K562 (cell line): ENCODE measurements around the gene MERTK. TPM values are rescaled to one million over a fixed set of nuclear protein-coding genes. Genes with fewer than 3 reads are reported as not detected.
A peak's percentile ranks its signal among the peaks of the same experiment; 100 is the strongest.

Experiments used
- BCLAF1 ChIP-seq, 2 experiments: fragments of 450-650 bp in 1 of 2; IDR thresholded peaks; 2 replicates each; pipeline ENCODE4 v1.6.1; 2011 to 2017; ENCODE audit warnings: low read depth in 2 of 2, antibody characterized with exemption in 1 of 2, borderline replicate concordance in 1 of 2, low read length in 1 of 2, mild to moderate bottlenecking in 1 of 2, mixed read lengths in 1 of 2; ENCODE audit not compliant: control insufficient read depth in 1 of 2
- ESRRB ChIP-seq: fragments of 250-450 bp; sonication (Bioruptor Pico); IDR thresholded peaks from 2 replicates; pipeline ENCODE4 v1.5.0; 2020; ENCODE audit warnings: mild to moderate bottlenecking, moderate library complexity, borderline replicate concordance
- HMGXB4 ChIP-seq: sonication (generic); formaldehyde crosslinking; IDR thresholded peaks from 2 replicates; pipeline ENCODE4 v1.8.1; 2023; ENCODE audit warnings: mild to moderate bottlenecking, missing genetic modification reagents
- IRF2 ChIP-seq: sonication (generic); formaldehyde crosslinking; IDR thresholded peaks from 2 replicates; pipeline ENCODE4 v1.8.1; 2022; ENCODE audit warnings: mild to moderate bottlenecking, missing genetic modification reagents
- KDM1A ChIP-seq, 2 experiments: fragments of 450-650 bp; IDR thresholded peaks; 2 replicates each; pipeline ENCODE4 v1.6.1; 2016; ENCODE audit warnings: mild to moderate bottlenecking in 2 of 2
- MAFF ChIP-seq: IDR thresholded peaks from 2 replicates; pipeline ENCODE4 v1.6.1; 2012; ENCODE audit warnings: low read length, improper control_type of control experiment
- MAFK ChIP-seq: IDR thresholded peaks from 2 replicates; pipeline ENCODE4 v1.6.1; 2011; ENCODE audit warnings: low read length, improper control_type of control experiment
- PHB2 ChIP-seq: fragments of 450-650 bp; IDR thresholded peaks from 2 replicates; pipeline ENCODE4 v1.6.1; 2017; ENCODE audit warnings: low read depth
- RFX7 ChIP-seq: fragments of 250-450 bp; sonication (Bioruptor Pico); IDR thresholded peaks from 2 replicates; pipeline ENCODE4 v1.5.1; 2021; ENCODE audit warnings: mild to moderate bottlenecking
- SMARCC2 ChIP-seq: fragments of 450-650 bp; IDR thresholded peaks from 2 replicates; pipeline ENCODE4 v1.6.1; 2017; ENCODE audit warnings: antibody characterized with exemption, moderate library complexity, mild to moderate bottlenecking, low read depth
- ZNF830 ChIP-seq: fragments of 250-450 bp; sonication (Bioruptor Pico); IDR thresholded peaks from 2 replicates; pipeline ENCODE4 v1.5.0; 2021; ENCODE audit warnings: mild to moderate bottlenecking
- polyA plus RNA-seq, 8 experiments: library from polyadenylated mRNA; depleted of rRNA in 4 of 8; stranded (reverse) in 5 of 8; unstranded in 3 of 8; fragments of >200 nt; fragmentation: Nextera tagmentation in 2 of 8; fragmentation: Illumina TruSeq in 1 of 8; extraction: Ambion mirVana in 2 of 8; extraction: Trizol in 1 of 8; gene quantifications; 2 replicates each; pipeline versions ENCODE4 v1.2.1 to v1.2.3, GENCODE V29; 2011 to 2014; ENCODE audit warnings: inconsistent platforms in 1 of 8, missing spikeins in 1 of 8
- total RNA-seq, 7 experiments: library from RNA; depleted of rRNA in 6 of 7; stranded (reverse); fragments of >200 nt in 6 of 7; fragmentation: Illumina TruSeq in 2 of 7; extraction: Trizol in 2 of 7; gene quantifications; 2 replicates each; pipeline versions ENCODE4 v1.2.1 to v1.2.3, GENCODE V29; 2011 to 2021; ENCODE audit warnings: low replicate concordance in 1 of 7
- TF ChIP-seq, protein P1 (sequence below): fragments of 250-450 bp; sonication (Bioruptor Pico); IDR thresholded peaks from 2 replicates; pipeline ENCODE4 v1.4.0; 2020; ENCODE audit warnings: mild to moderate bottlenecking
- TF ChIP-seq, protein P2 (sequence below): fragments of 250-450 bp; sonication (Bioruptor Pico); IDR thresholded peaks from 2 replicates; pipeline ENCODE4 v1.4.0; 2020; ENCODE audit warnings: mild to moderate bottlenecking, moderate library complexity
- TF ChIP-seq, protein P3 (sequence below): fragments of 450-650 bp; IDR thresholded peaks from 2 replicates; pipeline ENCODE4 v1.6.1; 2017; ENCODE audit warnings: antibody characterized with exemption, mild to moderate bottlenecking

MERTK gene
- total and polyA plus RNA-seq, 9 of the 15 experiments (the other 6 are each of a cell fraction or from before 2014, with no cell fraction given): 0.23 to 1.6 (median 0.74) TPM

DNA sequence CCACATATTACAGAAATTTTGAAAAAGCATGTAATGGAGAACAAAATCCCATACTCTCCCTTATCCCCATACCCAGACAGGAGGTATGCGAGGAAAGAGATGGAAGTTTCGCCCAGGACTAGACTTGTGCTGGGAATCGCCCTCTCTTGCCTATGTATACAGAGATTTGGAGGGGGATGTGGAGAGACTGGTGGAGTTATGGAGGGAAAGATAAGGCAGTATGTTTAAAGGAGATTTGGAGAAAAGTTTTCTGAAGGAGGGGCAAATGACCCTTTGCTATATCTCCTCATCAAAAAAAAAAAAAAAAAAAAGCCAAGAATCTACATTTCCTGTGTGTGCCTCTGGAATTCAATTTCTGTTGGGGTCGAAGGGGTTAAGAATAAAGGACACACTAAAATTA, 75.3 kb downstream of the MERTK start (continued):
- no peak for TF ChIP-seq IRF2
- TF ChIP-seq MAFK: no peak
- TF ChIP-seq, protein P1, sequence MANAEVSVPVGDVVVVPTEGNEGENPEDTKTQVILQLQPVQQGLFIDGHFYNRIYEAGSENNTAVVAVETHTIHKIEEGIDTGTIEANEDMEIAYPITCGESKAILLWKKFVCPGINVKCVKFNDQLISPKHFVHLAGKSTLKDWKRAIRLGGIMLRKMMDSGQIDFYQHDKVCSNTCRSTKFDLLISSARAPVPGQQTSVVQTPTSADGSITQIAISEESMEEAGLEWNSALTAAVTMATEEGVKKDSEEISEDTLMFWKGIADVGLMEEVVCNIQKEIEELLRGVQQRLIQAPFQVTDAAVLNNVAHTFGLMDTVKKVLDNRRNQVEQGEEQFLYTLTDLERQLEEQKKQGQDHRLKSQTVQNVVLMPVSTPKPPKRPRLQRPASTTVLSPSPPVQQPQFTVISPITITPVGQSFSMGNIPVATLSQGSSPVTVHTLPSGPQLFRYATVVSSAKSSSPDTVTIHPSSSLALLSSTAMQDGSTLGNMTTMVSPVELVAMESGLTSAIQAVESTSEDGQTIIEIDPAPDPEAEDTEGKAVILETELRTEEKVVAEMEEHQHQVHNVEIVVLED (CRISPR knock-in tag): no peak
- peak; percentile 47; the same call in 1 of the 2 replicates for TF ChIP-seq SMARCC2
- TF ChIP-seq MAFF: no peak
- no peak for TF ChIP-seq ESRRB (CRISPR knock-in tag)
- TF ChIP-seq, protein P2, sequence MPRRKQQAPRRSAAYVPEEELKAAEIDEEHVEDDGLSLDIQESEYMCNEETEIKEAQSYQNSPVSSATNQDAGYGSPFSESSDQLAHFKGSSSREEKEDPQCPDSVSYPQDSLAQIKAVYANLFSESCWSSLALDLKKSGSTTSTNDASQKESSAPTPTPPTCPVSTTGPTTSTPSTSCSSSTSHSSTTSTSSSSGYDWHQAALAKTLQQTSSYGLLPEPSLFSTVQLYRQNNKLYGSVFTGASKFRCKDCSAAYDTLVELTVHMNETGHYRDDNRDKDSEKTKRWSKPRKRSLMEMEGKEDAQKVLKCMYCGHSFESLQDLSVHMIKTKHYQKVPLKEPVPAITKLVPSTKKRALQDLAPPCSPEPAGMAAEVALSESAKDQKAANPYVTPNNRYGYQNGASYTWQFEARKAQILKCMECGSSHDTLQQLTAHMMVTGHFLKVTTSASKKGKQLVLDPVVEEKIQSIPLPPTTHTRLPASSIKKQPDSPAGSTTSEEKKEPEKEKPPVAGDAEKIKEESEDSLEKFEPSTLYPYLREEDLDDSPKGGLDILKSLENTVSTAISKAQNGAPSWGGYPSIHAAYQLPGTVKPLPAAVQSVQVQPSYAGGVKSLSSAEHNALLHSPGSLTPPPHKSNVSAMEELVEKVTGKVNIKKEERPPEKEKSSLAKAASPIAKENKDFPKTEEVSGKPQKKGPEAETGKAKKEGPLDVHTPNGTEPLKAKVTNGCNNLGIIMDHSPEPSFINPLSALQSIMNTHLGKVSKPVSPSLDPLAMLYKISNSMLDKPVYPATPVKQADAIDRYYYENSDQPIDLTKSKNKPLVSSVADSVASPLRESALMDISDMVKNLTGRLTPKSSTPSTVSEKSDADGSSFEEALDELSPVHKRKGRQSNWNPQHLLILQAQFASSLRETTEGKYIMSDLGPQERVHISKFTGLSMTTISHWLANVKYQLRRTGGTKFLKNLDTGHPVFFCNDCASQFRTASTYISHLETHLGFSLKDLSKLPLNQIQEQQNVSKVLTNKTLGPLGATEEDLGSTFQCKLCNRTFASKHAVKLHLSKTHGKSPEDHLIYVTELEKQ: no peak
- TF ChIP-seq KDM1A (IDR thresholded peaks at IDR 0.05): peak; percentile 52 to 59
- TF ChIP-seq, protein P3, sequence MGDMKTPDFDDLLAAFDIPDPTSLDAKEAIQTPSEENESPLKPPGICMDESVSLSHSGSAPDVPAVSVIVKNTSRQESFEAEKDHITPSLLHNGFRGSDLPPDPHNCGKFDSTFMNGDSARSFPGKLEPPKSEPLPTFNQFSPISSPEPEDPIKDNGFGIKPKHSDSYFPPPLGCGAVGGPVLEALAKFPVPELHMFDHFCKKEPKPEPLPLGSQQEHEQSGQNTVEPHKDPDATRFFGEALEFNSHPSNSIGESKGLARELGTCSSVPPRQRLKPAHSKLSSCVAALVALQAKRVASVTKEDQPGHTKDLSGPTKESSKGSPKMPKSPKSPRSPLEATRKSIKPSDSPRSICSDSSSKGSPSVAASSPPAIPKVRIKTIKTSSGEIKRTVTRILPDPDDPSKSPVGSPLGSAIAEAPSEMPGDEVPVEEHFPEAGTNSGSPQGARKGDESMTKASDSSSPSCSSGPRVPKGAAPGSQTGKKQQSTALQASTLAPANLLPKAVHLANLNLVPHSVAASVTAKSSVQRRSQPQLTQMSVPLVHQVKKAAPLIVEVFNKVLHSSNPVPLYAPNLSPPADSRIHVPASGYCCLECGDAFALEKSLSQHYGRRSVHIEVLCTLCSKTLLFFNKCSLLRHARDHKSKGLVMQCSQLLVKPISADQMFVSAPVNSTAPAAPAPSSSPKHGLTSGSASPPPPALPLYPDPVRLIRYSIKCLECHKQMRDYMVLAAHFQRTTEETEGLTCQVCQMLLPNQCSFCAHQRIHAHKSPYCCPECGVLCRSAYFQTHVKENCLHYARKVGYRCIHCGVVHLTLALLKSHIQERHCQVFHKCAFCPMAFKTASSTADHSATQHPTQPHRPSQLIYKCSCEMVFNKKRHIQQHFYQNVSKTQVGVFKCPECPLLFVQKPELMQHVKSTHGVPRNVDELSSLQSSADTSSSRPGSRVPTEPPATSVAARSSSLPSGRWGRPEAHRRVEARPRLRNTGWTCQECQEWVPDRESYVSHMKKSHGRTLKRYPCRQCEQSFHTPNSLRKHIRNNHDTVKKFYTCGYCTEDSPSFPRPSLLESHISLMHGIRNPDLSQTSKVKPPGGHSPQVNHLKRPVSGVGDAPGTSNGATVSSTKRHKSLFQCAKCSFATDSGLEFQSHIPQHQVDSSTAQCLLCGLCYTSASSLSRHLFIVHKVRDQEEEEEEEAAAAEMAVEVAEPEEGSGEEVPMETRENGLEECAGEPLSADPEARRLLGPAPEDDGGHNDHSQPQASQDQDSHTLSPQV: no peak
- no peak for TF ChIP-seq RFX7 (CRISPR knock-in tag)
- no peak for TF ChIP-seq PHB2
- no peak for TF ChIP-seq HMGXB4 (CRISPR knock-in tag)
- no peak for TF ChIP-seq ZNF830 (CRISPR knock-in tag)
- TF ChIP-seq BCLAF1 (IDR thresholded peaks at IDR 0.05; ENCODE audit: borderline replicate concordance in 1 of 2, control insufficient read depth in 1 of 2, low read depth in 2 of 2, low read length in 1 of 2): no peak
